ENCODE data around the gene PITPNB.
A peak's percentile ranks its signal among the peaks of the same experiment; 100 is the strongest.

The PITPNB gene

GRCh38 chr22:27880778-27881394, 38.2 kb downstream of the PITPNB start:
- DNase-seq (ENCODE audit: low spot score): peak; percentile 35

GRCh38 chr22:27879923-27880322, 39.1 kb downstream of the PITPNB start:
- DNase-seq (ENCODE audit: low spot score): peak; percentile 65

- no peak for DNase-seq (ENCODE audit: low spot score)
Measured at GRCh38 chr22:27878541-27878940, 40.5 kb downstream of the PITPNB start.

- DNase-seq (ENCODE audit: low spot score): no peak
Measured at GRCh38 chr22:27877501-27877900, 41.6 kb downstream of the PITPNB start.

GRCh38 chr22:27876684-27877083, 42.4 kb downstream of the PITPNB start:
- no peak for DNase-seq (ENCODE audit: low spot score)

- no peak for DNase-seq (ENCODE audit: low spot score)
Measured at GRCh38 chr22:27875951-27876350, 43.1 kb downstream of the PITPNB start.

GRCh38 chr22:27874764-27875163, 44.3 kb downstream of the PITPNB start:
- DNase-seq (ENCODE audit: low spot score): no peak

GRCh38 chr22:27874185-27874584, 44.9 kb downstream of the PITPNB start:
- no peak for DNase-seq (ENCODE audit: low spot score)

- no peak for DNase-seq (ENCODE audit: low spot score)
Measured at GRCh38 chr22:27873472-27873871, 45.6 kb downstream of the PITPNB start.

- no peak for DNase-seq (ENCODE audit: low spot score)
Measured at GRCh38 chr22:27872488-27872887, 46.6 kb downstream of the PITPNB start.

GRCh38 chr22:27871306-27872014, 47.6 kb downstream of the PITPNB start:
- DNase-seq (ENCODE audit: low spot score): no peak

GRCh38 chr22:27870234-27871191, 48.5 kb downstream of the PITPNB start:
- DNase-seq (ENCODE audit: low spot score): no peak

- no peak for DNase-seq (ENCODE audit: low spot score)
Measured at GRCh38 chr22:27868732-27869282, 50.2 kb downstream of the PITPNB start.

- no peak for DNase-seq (ENCODE audit: low spot score)
Measured at GRCh38 chr22:27867953-27868731, 50.9 kb downstream of the PITPNB start.

GRCh38 chr22:27867085-27867952, 51.7 kb downstream of the PITPNB start:
- DNase-seq (ENCODE audit: low spot score): no peak

- DNase-seq (ENCODE audit: low spot score): no peak
Measured at GRCh38 chr22:27866135-27867084, 52.6 kb downstream of the PITPNB start.

- DNase-seq (ENCODE audit: low spot score): no peak
Measured at GRCh38 chr22:27865496-27865895, 53.6 kb downstream of the PITPNB start.

- no peak for DNase-seq (ENCODE audit: low spot score)
Measured at GRCh38 chr22:27863556-27863955, 55.5 kb downstream of the PITPNB start.

- no peak for DNase-seq (ENCODE audit: low spot score)
Measured at GRCh38 chr22:27863001-27863400, 56.1 kb downstream of the PITPNB start.

Data from iPS-NIHi11 (cell line).